Neutrophil (primary cell): ENCODE measurements around the gene POLL.

Experiments
- H3K27ac ChIP-seq: fragments of 200-600 bp; sonication (generic); 2 replicates; pipeline ENCODE4 v1.5.1; 2016; ENCODE audit warnings: mild to moderate bottlenecking, moderate library complexity
- H3K27me3 ChIP-seq: fragments of 200-600 bp; sonication (generic); 2 replicates; pipeline ENCODE4 v1.6.0; 2016; ENCODE audit warnings: mild to moderate bottlenecking
- H3K36me3 ChIP-seq: fragments of 200-600 bp; sonication (generic); 2 replicates; pipeline ENCODE4 v1.5.1; 2017
- H3K4me1 ChIP-seq, 2 experiments: fragments of 200-600 bp in 1 of 2; sonication (generic) in 1 of 2; 1 replicate in 1 of 2; 2 replicates in 1 of 2; pipeline versions ENCODE4 v1.5.1 to v1.6.1; 2013 to 2016; ENCODE audit warnings: low read depth in 1 of 2, low read length in 1 of 2, mild to moderate bottlenecking in 1 of 2, moderate library complexity in 1 of 2; ENCODE audit not compliant: control insufficient read depth in 1 of 2, insufficient read depth in 1 of 2
- H3K4me3 ChIP-seq, 2 experiments: fragments of 200-600 bp in 1 of 2; sonication (generic) in 1 of 2; 1 replicate in 1 of 2; 2 replicates in 1 of 2; pipeline ENCODE4 v1.5.1; 2013 to 2016; ENCODE audit warnings: low read depth in 1 of 2, low read length in 1 of 2, mild to moderate bottlenecking in 1 of 2, moderate library complexity in 1 of 2
- H3K9me3 ChIP-seq: fragments of 200-600 bp; sonication (generic); 2 replicates; pipeline ENCODE4 v1.5.1; 2016
- CTCF ChIP-seq: fragments of 200-600 bp; sonication (generic); IDR thresholded peaks from 2 replicates; pipeline ENCODE4 v1.5.1; 2016; ENCODE audit warnings: antibody characterized with exemption

POLL gene

DNA sequence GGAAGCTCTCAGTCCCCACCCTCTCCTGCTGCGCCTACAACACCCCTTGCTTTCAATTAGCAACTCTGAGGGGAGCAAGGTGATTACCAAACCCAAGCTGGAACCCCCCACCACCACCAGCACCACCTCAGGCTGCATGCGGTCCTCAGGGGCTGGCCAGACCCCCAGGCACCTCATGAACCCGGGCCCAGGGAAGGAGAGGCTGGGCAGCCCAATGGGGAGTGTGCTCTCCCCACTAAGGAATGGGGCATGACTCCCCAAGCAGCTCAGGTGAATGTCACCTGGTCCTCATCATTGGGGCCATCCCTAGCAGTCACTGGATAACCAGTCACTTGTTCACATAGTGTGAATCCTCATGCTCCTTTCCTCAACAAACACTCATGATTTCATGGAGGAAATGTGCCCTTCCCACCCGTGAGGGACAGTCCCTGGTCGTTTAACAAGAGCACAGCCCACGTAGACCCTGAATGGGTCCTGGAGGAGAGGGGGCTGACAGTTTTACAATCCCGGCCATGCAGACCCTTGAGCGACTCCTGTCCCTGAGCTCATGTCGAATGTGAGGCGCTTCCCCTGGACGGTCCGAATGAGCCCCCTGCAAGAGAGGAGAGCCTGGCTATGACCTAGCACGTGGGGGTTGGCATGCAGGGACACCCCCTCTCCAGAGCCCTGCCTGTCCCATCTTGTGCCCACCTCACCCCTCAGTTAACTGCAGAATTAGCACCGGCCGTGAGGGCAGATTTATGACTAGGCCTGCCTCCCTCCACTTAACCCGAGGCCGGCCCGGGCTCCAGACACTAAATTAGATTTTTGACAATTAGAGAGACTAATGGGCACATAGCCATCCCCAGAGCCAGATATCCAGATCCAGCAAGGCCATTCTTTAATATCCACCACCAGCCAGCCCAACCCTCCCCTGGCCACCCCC lies 29.1 kb downstream of the POLL start:
- TF ChIP-seq CTCF, result no peak
- Histone ChIP-seq H3K4me3 (no peak overlapping the region), H3K9me3 (no peaks in the 10 kb centered on the region), H3K27ac (no peak overlapping the region), H3K36me3 (peaks cover 7% of the 10 kb centered on the region), H3K27me3 (peaks cover 20% of the 10 kb centered on the region), H3K4me1 (no peaks in the 10 kb centered on the region)

DNA sequence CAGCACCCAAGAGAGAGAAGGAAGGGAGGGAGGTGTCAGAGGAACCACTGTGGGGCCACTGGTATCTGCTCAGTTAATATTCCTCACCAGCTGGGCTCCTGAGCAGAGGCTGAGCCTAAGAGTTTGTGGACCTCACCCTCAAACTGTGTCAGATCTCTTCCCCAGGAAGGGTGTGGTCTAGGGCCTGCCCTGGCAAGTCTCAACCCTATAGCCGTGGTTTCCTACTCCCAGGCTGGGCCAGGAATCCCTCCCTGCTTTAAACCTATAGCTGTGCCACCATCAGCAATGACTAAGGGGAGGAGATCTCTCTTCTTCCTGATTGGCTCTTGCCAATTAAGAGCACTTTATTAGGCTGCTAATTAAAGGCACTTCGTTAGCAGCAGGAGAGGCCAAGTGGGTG lies 29.9 kb downstream of the POLL start:
- TF ChIP-seq CTCF, result no peak
- H3K9me3 ChIP-seq, result no peaks in the 10 kb centered on the region
- H3K27ac ChIP-seq, result no peak overlapping the region
- H3K27me3 ChIP-seq, result peaks cover 12% of the 10 kb centered on the region
- H3K36me3 ChIP-seq, result peaks cover 9% of the 10 kb centered on the region
- H3K4me3 ChIP-seq, result no peak overlapping the region
- H3K4me1 ChIP-seq, result no peaks in the 10 kb centered on the region

GRCh38 chr10:101557541-101557940 lies 30.5 kb downstream of the POLL start:
- peaks cover 15% of the 10 kb centered on the region for H3K36me3 ChIP-seq
- no peak for TF ChIP-seq CTCF
- H3K4me1 ChIP-seq, result no peaks in the 10 kb centered on the region
- peaks cover 8% of the 10 kb centered on the region for H3K27me3 ChIP-seq
- no peaks in the 10 kb centered on the region for H3K9me3 ChIP-seq
- no peak overlapping the region for H3K27ac ChIP-seq
- H3K4me3 ChIP-seq, result no peak overlapping the region

GRCh38 chr10:101552442-101552841 lies 35.6 kb downstream of the POLL start:
- Histone ChIP-seq H3K27ac (no peak overlapping the region), H3K4me3 (no peak overlapping the region), H3K4me1 (no peaks in the 10 kb centered on the region), H3K9me3 (no peaks in the 10 kb centered on the region), H3K36me3 (peaks cover 29% of the 10 kb centered on the region), H3K27me3 (no peaks in the 10 kb centered on the region)
- TF ChIP-seq CTCF, result no peak

- Histone ChIP-seq H3K36me3 (peaks cover 29% of the 10 kb centered on the region), H3K27me3 (no peaks in the 10 kb centered on the region), H3K4me3 (no peak overlapping the region), H3K27ac (no peak overlapping the region), H3K4me1 (no peaks in the 10 kb centered on the region), H3K9me3 (no peaks in the 10 kb centered on the region)
- no peak for TF ChIP-seq CTCF
Observed at GRCh38 chr10:101550965-101551364, 37.1 kb downstream of the POLL start.
